Stimulated activated CD8-positive, alpha-beta memory T cell treated with anti-CD3 and anti-CD28 coated beads, Interleukin-4, amount 100 ng/mL, for 1 hour (primary cell): ENCODE results near the gene SHQ1.

Experiments
- DNase-seq, 2 donors: peaks; one replicate each; pipeline ENCODE4 v3.0.0-alpha.2; 2020; ENCODE audit warnings: low read depth in 2 of 2, low spot score in 1 of 2

Gene SHQ1

DNA sequence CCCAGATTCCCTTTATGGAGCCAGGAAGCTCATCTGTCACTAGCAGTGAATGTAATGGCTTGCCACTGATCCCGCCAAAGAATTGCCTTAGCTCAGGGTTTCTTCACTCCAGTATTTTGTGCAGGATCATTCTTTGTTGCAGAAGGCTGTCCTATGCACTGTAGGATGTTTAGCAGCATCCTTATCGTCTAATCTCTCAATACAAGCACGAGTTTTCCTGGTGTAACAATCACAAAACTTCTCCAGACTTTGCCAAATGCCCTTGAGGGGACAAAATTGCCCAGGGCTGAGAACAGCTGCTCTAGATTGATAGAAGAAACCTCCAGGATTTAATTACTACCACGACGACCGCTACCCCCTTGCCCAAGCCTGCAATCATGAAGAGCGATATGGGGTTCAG, 6.8 kb upstream of the SHQ1 start:
- no peak for DNase-seq

DNA sequence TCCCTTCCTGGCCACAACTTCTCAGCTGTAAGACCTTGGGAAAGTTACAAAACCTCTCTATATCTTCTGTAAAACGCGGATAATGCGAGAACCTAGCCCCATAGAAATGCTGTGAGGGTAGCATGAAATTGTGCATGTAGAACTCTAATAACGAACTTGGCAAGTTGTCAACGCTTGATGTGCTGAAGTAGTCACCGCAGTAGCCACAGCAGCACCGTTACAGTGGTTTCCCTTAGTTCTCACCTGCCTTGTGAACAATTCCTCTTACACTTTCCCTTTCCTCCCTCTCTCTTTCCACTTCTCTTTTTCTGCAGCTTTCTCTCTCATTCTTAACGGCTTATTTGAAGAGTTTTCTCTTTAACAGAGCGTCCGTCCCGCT, 447 bp upstream of the SHQ1 start:
- DNase-seq, result no peak

DNA sequence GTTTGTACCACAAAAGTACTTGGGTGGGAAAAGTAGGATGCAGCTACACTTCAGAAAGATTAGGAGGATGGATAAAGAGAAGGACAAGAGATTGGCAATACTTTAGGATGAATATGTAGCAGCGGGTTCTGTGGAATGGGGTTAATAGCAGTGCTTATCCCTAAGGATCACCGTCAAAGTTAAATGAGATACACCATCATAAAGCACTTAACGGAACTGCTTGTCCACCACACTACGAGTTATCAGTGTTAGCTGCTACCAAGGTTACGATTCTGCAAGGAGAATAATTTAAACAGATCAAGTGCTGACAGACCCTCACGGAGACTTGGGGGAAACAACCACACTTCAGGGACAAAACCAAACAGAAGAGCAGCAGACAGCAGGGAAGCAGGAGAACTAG, 963 bp downstream of the SHQ1 start:
- DNase-seq, result no peak

DNA sequence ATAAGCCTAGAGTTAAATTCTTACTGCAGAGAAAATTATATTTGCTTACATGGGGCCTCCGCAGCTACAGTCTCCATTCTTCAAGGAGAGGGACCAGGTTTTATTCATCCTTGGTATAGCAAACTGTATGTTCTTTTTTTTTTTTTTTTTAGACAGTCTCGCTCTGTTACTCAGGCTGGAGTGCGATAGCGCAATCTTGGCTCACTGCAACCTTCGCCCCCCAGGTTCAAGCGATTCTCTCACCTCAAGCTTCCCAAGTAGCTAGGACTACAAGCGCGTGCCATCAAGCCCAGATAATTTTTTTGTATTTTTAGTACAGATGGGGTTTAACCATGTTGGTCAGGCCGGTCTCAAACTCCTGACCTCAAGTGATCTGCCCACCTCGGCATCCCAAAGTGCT, 2.1 kb downstream of the SHQ1 start:
- no peak for DNase-seq

DNA sequence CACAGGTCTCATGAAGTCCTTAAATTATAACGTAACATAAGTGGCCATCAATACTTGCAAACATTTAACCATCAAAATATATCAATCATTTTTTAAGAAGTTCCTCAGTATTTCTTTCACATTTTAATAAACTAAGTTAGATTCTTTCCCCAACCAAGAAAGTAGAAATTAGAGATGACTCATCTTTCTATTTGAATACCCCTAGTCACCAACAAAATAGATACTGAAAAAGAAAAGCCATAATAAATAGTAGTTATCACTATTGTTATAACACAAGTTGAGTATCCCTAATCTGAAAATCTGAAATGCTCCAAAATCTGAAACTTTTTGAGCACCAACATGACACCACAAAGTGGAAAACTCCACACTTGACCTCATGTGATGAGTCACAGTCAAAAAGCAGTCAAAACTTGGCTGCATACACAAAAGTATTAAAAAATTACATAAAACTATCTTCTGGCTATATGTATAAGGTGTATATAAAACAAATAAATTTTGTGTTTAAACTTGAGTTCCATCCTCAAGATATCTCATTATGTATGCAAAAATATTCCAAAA, 3.7 kb downstream of the SHQ1 start:
- DNase-seq, result no peak

DNA sequence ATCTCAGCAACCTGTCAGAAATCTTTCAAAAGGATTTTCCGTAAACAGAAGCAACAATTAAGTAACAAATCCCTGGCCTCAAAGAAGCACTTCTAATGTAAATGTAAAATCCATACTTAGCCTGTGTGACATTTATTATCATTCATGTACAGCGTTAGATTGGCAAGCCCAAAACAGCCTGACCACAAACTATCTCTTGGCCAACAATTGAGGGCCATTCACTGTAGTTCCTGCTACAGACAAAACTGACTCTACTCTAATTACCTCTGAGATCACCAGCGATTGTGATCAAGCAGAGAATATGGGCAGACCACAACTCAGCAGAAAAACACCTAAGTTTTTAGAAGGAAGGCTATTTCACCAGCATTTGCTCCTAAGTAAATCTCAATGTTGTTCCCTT, 9.2 kb downstream of the SHQ1 start:
- DNase-seq, result no peak

DNA sequence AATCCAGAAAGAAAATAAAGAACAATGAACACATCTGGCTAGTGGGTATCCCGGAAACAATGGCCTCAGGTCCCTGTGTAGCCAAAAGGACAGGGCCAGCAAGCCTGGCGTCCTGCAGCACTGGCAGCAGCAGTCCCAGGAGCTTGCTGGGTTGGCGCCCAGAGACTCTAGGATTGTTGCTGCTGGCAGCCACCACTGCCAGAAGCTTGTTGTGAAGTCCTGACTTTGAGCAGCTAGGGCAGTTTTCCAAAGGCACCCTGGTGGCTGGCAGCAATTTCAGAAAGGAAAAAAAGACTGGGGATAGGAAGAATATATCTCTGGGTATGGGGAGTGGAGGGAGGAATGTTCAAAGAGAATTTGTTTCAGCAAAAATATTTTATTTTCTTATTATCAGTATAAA, 11.3 kb downstream of the SHQ1 start:
- DNase-seq, result no peak

DNA sequence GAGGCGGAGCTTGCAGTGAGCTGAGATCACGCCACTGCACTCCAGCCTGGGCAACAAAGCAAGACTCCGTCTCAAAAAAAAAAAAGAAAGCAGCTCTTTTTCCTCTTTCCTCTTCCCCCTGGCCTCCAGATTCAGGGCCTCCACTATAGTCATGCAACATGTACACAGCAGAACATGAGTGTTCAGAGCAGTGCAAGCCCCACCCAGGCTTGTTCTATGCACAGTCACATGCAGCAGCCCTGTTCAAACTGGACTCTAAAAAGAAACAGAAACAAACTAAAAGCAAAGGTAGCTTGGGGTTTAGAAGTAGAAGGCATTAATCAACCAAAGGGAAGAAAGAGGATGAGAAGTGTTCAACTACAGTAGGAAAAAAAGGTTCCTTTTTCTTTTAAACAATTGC, 11.8 kb downstream of the SHQ1 start:
- DNase-seq, result no peak

DNA sequence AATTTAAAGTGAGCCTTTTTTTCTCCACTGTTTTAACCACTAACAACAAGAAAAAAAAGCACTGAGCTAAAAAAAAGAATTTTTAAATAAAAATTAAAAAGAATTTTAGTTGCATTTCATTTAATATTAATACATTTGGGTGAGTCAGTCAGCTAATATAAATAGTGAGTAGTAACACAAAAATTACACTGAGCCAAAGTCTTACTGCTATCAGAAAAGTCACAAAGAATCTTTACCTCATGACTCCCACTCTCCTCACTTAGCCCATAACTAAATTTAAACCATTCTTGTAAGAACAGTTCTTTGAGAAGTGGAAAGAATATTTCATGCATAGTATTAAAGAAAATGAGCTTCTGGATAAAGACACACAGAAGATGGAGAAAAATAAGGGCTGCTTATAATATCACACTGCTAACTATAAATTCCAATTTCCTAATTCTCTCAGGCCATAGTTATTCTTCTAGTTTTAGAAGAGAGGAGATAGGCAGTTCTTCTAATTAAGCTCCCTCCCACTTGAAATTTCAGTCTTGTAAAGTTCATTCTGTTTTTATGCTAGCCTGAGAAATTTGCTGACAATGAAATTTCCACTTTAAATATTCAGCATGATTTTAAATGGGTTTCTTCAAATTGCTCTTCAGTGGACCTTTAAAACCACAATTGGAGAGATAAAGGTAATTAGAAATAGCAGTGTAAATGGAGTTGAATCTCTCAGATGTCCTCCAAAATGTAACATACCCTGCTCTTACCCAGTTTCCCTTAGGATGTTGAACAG, 17.6 kb downstream of the SHQ1 start:
- no peak for DNase-seq

DNA sequence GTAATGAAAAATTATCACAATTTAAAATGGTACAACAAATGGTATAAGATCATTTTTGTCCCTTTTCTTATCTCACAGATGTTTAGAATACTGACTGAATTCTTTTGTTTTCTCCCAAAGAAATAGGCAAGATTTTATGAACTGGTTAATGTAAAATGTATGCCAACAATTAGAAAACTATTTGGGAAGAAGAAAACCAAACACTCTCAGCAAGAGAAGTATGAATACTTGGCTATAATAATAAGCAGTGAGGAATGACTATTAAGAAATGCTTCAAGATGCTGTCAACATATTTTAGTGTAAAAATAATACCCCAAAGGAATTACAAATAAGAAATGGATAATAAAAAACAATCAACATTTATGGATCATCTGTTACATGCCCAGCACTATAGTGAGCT, 18.5 kb downstream of the SHQ1 start:
- no peak for DNase-seq

DNA sequence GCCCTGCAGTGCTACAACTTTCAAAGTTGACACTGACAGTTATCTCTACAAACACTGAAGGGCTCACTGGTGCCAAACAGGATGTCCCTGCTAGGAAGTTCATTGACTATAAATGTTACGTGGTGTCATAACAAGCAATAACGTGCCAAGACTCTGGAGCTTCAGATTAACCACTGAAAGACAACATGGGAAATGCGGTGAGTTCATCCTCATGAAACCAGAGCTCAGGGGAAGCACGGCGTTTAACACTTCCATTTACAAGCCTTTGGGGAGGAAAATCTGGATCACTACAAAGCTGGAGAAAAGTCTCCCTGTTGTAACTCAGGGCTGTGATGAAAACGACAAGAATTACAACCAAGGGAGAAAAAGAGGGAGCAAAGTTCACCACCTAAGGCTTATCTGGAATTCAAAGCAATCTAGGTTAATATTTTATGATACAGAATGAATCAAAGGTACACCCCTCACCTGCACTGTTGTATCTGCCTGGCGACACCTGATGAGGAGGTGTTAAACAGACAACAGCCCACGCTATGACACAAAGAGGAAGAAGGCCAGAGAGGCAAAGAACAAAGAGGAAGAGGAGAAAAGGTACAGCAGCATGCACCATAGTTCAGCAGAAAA, 27.0 kb downstream of the SHQ1 start:
- no peak for DNase-seq

DNA sequence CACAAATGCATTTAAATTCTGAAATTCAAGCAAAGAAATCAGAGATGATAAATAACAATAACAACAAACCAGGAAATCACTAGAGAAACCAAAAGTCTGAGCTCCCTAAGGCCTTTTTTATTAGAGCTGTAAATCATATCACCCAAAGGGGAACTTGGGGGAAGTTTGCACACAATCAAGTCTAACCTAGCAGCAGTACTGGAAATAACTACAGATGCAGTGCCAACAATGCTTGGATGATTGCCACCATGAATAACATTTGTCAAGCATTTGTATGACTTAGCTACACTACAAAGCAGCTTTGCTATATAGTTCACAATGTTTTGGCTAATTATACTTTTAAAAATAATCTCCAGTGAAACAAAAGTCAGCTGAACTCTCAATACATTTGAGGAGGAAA, 27.8 kb downstream of the SHQ1 start:
- no peak for DNase-seq

DNA sequence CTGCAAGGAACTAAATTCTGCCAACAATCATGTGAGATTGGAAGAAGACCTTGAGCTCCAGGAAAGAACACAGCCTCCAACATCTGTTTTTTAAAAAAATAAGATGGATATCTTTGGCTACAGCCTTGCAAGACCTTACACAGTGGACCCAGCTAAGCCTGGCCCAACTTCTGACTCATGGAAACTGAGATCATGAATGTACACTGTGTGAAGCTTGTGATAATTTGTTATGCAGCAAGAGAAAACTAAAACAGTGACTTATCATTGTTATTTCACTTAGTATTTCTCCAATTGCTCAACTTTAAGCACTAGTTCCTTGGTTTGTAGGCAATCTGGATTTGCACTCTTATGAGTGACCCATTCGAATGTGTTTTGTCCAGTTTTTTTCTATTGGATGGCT, 29.3 kb downstream of the SHQ1 start:
- no peak for DNase-seq

DNA sequence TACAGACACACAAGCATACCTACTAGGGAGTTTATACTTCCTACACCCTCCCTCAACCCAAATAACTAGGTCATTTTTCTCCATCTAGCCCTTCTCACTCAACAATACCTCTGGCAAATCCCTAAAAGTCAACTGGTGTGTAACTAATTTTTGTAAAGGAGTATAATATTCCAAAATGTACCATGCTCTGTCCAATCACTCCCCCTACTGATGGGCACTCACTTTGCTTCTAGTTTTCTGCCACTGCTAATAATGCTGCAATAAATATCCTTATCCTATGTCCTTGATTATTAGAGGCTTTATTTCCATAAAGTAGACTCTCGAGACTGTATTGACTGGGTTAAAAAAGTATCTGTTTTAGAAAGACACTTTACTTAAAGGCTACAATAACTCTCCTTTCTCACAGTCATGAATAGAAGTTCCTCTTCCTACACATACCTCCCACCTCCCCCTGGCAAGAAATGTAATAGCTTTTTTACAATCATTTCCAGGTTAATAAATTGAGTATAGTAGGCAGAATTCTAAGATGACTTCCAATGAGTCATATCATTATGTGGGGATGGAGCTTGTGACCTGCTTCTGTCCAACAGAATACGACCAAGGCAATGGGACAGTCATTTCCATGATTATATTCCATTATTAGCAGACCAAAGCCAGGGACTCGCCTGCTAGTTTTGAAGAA, 30.0 kb downstream of the SHQ1 start:
- no peak for DNase-seq

DNA sequence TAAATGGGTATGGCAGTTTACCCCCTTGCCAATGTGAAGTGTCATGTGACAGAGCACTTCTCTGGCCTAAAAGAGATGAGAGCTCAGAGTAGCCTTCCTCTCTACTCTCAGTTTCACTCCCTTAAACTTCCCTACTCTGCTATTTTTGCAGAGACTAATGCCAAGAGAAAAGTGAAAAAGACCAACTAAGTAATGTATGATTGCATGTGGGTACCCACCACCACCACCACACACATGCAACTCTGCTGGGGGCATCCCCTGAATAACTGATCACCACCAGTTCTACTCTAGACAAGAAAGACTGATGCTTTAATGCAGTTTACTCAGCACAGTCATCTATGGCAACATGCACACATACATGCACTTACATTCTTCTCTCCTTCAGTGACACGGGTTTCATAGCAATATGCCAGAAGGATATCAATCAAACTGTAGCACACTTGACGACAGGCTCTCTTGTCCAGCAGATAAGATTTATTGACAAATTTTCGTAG, 31.3 kb downstream of the SHQ1 start:
- no peak for DNase-seq

DNA sequence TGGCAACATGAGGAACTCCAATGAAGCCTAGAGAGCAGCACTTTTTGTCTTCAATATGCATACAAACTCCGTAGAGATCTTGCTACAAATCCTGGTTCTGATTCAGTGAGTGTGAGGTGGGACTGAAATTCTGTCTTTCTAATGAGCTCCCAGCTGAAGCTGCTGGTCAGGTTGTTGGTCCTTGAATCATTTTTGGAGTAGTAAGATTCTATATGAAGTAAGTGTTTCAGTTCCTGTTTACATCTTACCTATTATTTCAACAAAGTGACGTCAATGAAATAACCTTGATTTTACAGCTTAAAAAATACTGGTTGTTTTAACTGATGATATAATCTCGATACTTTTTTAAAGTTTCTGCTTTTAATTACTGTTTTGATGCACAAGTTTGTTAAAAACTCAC, 33.9 kb downstream of the SHQ1 start:
- no peak for DNase-seq

DNA sequence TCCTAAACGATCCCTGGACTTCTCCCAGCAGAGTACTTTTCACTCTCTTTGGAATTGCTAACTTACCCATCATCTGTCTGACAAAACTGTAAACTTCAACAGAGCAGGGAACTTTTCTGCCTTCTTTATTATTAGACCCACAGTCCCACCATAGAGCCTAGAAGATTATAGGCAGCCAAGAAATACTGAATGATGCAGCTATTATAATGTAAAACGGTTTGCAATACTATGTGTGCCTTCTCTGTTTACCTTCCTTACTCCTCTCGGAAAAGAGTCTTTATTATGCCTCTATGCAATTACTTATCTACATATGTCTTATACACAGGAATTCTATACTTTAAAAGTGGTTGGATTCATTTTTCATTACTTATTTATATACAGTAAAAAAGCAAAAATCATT, 36.0 kb downstream of the SHQ1 start:
- no peak for DNase-seq

DNA sequence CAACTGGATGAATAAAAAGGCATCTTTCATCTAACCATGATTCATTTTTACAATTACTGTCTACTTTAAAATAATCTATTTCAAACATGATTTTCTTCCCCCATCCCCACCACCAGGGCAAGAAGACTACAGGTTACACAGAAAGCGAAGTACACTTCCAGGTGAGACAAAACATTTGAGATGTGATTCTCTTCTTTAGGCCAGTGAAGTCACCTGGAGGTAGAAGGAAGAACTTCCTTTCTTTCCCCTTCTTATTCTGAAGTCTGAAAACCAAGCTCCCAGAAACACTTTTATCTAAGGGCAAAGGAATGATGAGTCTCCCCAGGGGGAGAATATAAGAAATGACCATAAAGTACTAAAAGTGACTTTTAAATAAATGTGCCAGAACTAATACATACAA, 36.7 kb downstream of the SHQ1 start:
- DNase-seq, result no peak

DNA sequence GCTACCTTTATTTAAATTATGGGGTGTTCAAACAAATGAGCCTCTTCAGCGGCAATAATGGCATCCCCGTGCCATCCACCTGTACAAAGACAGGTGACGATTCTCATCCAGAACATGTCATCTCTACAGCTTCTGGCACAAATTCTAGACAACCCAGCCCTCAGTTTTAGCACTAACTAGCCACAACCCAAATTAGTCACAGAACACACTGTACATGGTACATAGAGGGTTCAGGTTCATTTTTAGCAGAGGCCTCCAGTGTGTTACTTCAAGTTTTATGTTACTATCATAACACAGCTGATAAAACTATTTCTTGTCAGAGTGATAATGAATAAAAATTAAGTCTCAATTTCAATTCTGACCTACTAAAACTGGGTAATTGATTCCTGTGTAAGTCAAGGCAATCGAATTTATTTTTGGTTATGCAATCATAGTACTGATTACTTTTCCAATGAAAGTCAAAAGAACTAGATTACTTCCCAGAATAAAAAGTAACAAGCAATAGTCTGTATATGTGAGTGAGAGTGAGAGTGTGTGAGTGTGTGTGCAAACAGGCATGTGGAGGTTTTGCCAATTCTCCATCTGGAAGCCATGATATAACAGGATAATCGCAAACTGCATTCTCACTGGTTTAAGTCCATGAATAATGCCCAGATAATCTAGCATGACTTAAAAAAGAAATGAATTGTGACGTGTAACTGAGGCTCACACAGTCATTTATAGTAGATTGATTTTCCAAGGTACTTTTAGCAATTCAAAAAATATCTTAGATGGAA, 37.4 kb downstream of the SHQ1 start:
- DNase-seq, result no peak

DNA sequence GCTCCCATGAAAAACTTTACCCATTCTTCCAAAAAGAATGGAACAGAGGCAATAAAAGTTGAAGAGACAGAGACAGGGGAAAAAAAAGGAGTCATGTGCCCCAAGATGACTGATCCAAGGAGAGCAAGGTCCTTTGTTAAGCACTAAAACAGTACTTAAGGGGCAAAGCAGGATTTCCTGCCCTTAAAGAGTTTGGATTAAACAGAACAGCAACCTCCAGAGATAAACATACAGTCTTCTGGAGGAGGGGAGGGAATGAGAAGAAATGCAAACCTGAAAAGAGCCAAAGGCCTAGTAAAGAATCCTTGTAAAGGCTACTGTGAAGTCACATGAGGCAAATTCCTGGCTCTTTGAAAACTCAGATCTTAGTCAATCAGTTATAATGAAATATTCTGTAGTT, 38.2 kb downstream of the SHQ1 start:
- DNase-seq, result no peak

DNA sequence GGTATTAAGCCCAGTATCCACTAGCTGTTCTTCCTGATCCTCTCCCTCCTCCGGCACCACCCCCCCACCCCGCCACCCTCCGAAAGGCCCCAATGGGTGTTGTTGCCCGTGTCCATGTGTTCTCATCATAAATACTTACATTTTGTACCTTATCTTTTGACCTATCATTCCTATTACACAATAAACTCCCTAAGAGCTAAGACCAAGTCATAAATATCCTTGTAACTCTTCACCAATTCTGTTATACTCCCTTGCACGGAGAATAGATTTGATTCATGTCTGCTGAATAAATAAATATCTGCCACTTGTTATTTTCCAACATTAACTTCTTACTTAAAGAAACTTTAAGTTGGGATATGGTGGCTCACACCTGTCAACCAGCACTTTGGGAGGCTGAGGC, 43.9 kb downstream of the SHQ1 start:
- DNase-seq, result no peak
